Colonic mucosa (tissue), 4 donors: Measurements from ENCODE around the gene GON4L. TPM values are rescaled to one million over a fixed set of nuclear protein-coding genes. Genes with fewer than 3 reads are reported as not detected.
"Not testable (repeated sequence)": the region's sequence is repeated elsewhere in the genome, so short reads cannot be mapped to it uniquely, and the experiment has no call there.

Experiments
- DNase-seq: peaks from one replicate; pipeline ENCODE4 v3.0.0-alpha.2; 2020
- H3K27ac ChIP-seq: fragments of 200-600 bp; one replicate; pipeline ENCODE4 v1.8.0; 2021
- H3K27me3 ChIP-seq: fragments of 200-600 bp; one replicate; pipeline ENCODE4 v1.8.0; 2021
- H3K36me3 ChIP-seq: fragments of 200-600 bp; one replicate; pipeline ENCODE4 v1.8.0; 2021
- H3K4me1 ChIP-seq: fragments of 200-600 bp; one replicate; pipeline ENCODE4 v1.8.0; 2021; ENCODE audit warnings: mild to moderate bottlenecking
- H3K4me3 ChIP-seq: fragments of 200-600 bp; one replicate; pipeline ENCODE4 v1.8.0; 2021
- H3K9ac ChIP-seq, 2 donors: one replicate each; pipeline ENCODE4 v1.7.0; 2013; ENCODE audit warnings: control low read depth in 2 of 2, low read depth in 2 of 2, low read length in 2 of 2
- H3K9me3 ChIP-seq: fragments of 200-600 bp; one replicate; pipeline ENCODE4 v1.8.0; 2021
- intact Hi-C: fragments of 100-400 bp; cut with DNase I; formaldehyde crosslinking; loops from one replicate; pipeline ENCODE4 v1.14.1; 2022
- total RNA-seq, 2 donors: library from RNA; stranded (reverse); fragmentation: NEBNext Ultra II Directional in 1 of 2; extraction: Animal tissue kit (Norgen Biotek cat#: 25700) in 1 of 2; gene quantifications; one replicate each; pipeline ENCODE4 v1.2.1, GENCODE V29; 2021
- TF ChIP-seq, protein P1 (sequence below): fragments of 200-600 bp; IDR thresholded peaks from one replicate; pipeline ENCODE4 v1.8.0; 2022; ENCODE audit warnings: antibody characterized with exemption, mild to moderate bottlenecking
- donor health status: healthy.
- donor health status: DM: no; HTN: no; CAD: no.
- donor health status: DM: no; HTN: no; CAD: no.

GON4L gene
- total RNA-seq, 2 donors from 2014 or later = 33.3 to 34.7 TPM

GRCh38 chr1:155897746-155898145, 40.7 kb upstream of the GON4L start:
- H3K27me3 ChIP-seq = no peaks in the 10 kb centered on the region
- intact Hi-C loops = no loop called here

GRCh38 chr1:155896476-155896875, 39.5 kb upstream of the GON4L start:
- H3K4me1 ChIP-seq, intact Hi-C loops, H3K9me3 ChIP-seq, H3K9ac ChIP-seq, H3K4me3 ChIP-seq, DNase-seq, H3K27ac ChIP-seq, H3K27me3 ChIP-seq, H3K36me3 ChIP-seq: not testable (repeated sequence)

More at GRCh38 chr1:155897746-155898145, 40.7 kb upstream of the GON4L start:
- Histone ChIP-seq H3K4me1 (no peaks in the 10 kb centered on the region), H3K36me3 (peaks cover 7% of the 10 kb centered on the region), H3K4me3 (no peak overlapping the region), H3K9ac (no peak overlapping the region), H3K9me3 (no peaks in the 10 kb centered on the region), H3K27ac (no peak overlapping the region)
- no peak for DNase-seq
- TF ChIP-seq, protein P1, sequence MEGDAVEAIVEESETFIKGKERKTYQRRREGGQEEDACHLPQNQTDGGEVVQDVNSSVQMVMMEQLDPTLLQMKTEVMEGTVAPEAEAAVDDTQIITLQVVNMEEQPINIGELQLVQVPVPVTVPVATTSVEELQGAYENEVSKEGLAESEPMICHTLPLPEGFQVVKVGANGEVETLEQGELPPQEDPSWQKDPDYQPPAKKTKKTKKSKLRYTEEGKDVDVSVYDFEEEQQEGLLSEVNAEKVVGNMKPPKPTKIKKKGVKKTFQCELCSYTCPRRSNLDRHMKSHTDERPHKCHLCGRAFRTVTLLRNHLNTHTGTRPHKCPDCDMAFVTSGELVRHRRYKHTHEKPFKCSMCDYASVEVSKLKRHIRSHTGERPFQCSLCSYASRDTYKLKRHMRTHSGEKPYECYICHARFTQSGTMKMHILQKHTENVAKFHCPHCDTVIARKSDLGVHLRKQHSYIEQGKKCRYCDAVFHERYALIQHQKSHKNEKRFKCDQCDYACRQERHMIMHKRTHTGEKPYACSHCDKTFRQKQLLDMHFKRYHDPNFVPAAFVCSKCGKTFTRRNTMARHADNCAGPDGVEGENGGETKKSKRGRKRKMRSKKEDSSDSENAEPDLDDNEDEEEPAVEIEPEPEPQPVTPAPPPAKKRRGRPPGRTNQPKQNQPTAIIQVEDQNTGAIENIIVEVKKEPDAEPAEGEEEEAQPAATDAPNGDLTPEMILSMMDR = no peak

DNA sequence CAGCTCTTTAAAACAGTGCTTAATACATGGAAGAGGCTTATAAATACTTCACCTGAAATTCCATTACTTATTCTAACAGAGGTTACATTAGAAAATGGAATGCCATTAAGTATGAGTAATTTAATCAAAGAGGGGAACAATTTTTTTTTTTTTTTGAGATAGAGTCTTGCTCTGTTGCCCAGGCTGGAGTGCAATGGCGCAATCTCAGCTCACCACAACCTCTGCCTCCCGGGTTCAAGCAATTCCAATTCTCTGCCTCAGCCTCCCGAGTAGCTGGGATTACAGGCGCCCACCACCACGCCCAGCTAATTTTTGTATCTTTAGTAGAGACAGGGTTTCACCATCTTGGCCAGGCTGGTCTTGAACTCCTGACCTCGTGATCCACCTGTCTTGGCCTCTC, 38.6 kb upstream of the GON4L start:
- H3K27ac ChIP-seq, intact Hi-C loops, H3K9me3 ChIP-seq, H3K4me3 ChIP-seq, H3K4me1 ChIP-seq, H3K9ac ChIP-seq, DNase-seq, H3K27me3 ChIP-seq, H3K36me3 ChIP-seq: not testable (repeated sequence)

DNA sequence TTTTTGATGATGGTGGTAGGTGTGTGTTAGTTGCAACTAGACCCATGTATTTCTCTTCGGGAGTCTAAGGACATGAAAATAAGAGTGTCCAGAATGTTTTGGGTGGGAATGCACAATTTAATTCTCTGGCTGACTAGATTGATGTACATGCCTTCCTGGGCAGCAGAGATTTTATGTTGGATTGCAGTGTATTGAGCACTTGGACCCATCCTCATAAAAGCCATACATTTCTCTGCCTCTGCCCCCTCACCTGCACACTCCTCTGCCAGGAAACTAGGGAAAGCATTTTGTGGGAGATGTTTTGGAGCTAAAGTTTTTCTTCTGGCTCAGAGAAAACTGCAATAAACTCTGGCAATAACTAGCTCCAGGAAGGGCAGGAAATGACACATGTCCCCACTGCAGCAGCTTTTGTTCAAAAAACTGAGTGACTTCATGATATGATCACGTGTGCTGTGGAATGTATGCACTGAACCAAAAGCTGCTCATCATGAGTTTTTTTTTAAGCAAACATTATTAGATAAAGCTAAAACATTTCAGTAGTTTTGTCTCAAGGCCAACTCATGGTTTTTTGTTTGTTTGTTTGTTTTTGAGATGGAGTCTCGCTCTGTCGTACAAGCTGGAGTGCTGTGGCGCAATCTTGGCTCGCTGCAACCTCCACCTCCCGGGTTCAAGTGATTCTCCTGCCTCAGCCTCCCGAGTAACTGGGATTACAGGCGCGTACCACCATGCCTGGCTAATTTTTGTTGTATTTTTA, 36.6 kb upstream of the GON4L start:
- H3K9me3 ChIP-seq = no peaks in the 10 kb centered on the region
- H3K9ac ChIP-seq = peak overlapping the region in 1 of 2 donors; percentile 21
- H3K4me1 ChIP-seq = no peaks in the 10 kb centered on the region
- DNase-seq = no peak
- TF ChIP-seq, protein P1 = no peak
- no peaks in the 10 kb centered on the region for H3K36me3 ChIP-seq
- no peak overlapping the region for H3K27ac ChIP-seq
- H3K4me3 ChIP-seq = no peak overlapping the region
- intact Hi-C loops = no loop called here
- H3K27me3 ChIP-seq = no peaks in the 10 kb centered on the region

GRCh38 chr1:155892796-155893195, 35.8 kb upstream of the GON4L start:
- no peak for DNase-seq
- TF ChIP-seq, protein P1 = no peak
- no peak overlapping the region for H3K27ac ChIP-seq
- no peak overlapping the region for H3K9ac ChIP-seq
- intact Hi-C loops = no loop called here
- no peaks in the 10 kb centered on the region for H3K27me3 ChIP-seq
- no peaks in the 10 kb centered on the region for H3K9me3 ChIP-seq
- no peaks in the 10 kb centered on the region for H3K36me3 ChIP-seq
- H3K4me1 ChIP-seq = no peaks in the 10 kb centered on the region
- no peak overlapping the region for H3K4me3 ChIP-seq

- H3K27ac ChIP-seq = no peak overlapping the region
Measured at GRCh38 chr1:155890251-155890650, 33.2 kb upstream of the GON4L start.

More at GRCh38 chr1:155890251-155890650, 33.2 kb upstream of the GON4L start:
- Histone ChIP-seq H3K36me3 (no peaks in the 10 kb centered on the region), H3K27me3 (no peaks in the 10 kb centered on the region), H3K9me3 (no peaks in the 10 kb centered on the region), H3K4me1 (no peaks in the 10 kb centered on the region), H3K4me3 (no peak overlapping the region), H3K9ac (no peak overlapping the region)
- TF ChIP-seq, protein P1 = no peak
- DNase-seq = no peak
- intact Hi-C loops = no loop called here
